GM21576 (cell line): ENCODE measurements around the gene SHISA7.

ENCODE experiments used
- ATAC-seq: cut with Tn5 transposase; IDR thresholded peaks from one replicate; pipeline ENCODE4 v1.9.1; 2021; ENCODE audit warnings: mild to moderate bottlenecking, moderate library complexity; ENCODE audit not compliant: unreplicated experiment

SHISA7 gene

DNA sequence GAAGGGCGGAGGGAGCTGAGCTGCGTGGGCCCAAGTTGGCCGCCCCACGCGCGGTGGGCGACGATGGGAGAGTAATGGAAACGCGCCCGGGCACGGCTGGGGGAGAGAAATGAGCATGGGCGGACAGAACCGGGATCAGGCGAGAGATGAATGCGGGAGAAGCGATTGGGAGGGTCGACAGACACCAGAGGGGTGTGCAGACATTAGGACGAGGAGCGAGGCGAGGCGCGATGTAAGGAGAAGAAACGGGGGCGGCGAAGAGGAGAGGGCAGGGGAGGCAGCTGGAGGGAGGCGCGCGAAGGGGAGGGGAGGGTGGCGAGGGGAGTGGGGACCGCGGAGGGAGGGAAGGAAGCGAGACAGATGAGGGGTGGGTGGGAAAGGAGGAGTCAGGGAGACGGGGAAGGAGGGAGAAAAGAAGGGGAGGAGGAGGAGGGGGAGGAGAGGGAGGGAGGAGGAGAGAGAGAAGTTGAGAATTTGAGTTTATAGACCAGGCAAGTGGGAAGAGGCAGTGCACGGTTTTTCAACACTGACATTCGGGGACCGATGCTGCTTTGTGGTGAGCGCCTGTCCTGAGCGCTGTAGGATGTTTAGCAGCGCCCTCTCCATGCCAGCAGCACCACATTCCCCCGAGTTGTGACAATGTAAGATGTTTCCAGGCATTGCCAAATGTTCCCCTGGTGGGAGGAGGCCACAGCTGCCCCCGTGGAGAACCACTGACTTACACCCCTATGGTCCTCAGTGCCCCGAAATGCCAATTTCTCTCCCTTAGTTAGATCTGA, at the start of gene SHISA7:
Gene SHISA7 (minus strand): TSS at position 256 of the 779 bp plus-strand sequence. CDS start 437 bp downstream, outside the sequence.
- ATAC-seq, result no peak

DNA sequence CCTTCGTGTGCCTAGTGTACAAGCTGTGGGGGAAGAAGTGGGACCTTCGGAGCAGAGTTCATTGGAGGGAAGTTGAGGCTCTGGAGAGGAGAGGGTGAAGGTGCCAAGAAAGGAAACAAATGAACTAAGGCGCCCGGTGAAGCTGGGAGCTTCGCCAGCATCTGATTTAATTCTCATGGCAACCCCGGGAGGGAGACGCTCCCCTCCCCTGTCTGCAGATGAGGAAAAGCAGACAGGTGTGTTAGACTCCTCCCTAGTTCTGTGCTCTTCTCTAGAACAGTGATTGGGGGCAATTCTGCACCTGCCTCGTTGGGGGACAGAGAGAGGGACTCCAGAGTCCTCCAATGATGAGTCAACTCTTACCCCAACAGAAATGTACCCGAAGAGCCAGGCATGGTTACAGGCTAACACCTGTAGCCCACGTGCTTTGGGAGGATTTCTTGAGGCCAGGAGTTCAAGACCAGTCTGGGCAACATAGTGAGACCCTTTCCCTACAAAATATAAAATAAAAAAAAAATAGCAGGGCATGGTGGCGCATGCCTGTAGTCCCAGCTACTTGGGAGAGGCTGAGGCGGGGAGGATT, 49.4 kb upstream of the SHISA7 start:
- ATAC-seq, result no peak

DNA sequence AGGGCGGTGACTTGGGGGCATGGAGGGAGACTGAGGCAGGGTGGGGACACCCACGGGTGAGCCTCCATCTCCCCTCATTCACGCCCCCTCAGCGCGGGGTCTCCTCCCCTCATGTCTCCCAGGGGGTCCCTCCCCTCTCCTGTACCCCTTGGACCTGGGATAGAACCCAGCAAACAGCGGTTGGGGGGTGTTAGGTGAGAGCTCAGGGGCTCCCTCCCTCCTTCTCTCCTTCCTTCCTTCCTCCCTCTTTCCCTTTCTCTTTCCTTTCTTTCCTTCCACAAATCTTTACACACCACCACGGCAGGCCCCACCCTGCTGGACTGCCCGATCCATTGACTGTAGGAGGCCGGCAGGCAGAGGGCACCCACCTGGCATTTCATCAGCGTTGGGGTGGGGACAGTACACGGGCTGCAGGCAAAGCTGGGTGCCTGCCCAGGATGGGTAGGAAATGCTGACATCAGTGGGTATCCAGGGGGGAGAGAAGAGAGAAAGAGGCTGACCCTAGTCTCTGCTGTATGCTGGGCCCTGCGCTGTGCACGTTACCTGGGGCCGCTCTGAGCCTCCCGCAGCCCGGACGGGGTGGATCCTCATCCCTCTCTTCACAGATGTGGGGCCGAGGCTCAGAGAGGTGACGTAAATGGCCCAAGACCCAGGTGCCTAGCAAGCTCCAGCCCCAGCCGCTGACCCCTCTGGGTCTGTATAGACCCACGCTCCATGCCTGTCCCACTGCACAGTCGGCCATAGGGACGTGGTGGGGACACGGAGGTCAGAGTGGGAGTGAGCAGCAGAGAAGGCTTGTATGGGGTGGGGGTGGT, 48.7 kb upstream of the SHISA7 start:
- no peak for ATAC-seq

DNA sequence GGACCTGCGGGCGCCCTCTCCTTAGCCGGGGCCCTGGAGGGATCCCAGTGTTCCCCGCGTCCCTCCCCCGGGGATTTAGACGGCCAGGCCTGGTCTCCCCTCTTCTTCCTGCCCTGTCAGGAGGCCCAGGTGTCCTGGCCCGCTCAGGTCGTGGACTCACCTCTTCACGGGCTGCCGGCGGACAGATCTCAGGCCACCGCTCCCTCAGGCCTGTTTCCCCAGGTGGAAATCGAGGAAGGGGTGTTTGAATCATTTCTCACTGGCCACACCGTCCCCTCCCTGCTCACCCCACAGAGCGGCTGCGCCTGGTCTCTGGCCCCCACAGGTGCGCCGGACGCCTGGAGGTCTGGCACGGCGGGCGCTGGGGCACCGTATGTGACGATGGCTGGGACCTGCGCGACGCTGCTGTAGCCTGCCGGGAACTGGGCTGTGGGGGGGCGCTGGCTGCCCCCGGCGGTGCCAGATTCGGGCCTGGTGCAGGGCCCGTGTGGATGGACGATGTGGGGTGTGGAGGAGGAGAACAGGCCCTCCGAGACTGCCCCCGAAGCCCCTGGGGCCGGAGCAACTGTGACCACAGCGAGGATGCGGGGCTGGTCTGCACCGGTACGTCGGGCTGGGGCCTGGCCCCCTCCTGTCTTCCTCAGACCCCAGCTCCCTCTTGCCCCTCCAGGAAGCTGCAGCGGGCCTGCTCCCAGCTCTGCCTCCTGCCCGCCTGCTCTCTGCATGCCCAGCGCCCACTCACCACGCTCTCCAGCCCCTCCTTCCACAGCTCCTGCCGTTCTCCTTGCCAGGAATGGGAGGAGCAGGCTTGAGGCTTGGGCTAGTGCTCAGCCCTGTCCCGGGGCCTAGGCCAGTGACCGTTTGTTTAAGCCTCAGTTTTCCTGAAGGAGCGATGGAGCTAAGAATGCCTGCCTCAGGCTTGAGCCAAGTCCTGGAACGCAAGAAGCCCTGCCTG, 47.7 kb upstream of the SHISA7 start:
- no peak for ATAC-seq

DNA sequence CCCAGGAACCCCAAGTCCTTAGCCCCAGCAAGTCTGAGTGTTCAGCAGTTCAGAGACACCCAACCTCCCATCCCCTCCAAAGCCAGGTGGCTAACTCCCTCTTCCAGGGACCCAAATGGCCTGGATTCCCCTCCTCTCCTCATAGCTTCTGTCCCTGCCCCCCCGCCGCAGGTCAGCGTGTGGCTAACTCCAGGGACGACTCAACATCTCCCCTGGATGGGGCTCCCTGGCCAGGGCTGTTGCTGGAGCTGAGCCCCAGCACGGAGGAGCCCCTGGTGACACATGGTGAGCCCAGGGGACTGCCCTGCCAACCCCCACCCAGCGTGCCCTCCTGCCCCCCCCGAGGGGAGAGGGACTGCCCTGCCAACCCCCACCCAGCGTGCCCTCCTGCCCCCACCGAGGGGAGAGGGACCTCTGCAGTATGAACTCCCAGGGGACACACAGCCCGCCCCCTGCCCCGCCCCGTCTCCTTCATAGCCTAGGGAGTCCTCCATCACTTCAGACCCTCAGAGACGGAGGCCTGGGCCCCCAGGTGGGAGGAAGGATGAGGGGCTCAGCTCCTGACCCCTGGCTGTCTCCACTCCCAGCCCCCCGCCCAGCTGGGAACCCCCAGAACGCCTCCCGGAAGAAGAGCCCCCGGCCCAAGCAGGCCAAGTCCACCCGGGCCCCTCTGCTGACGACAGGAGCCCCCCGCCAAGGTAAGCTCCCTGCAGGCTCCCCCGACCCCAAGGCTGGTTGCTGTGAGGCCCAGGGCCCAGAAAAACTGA, 46.8 kb upstream of the SHISA7 start:
- no peak for ATAC-seq

DNA sequence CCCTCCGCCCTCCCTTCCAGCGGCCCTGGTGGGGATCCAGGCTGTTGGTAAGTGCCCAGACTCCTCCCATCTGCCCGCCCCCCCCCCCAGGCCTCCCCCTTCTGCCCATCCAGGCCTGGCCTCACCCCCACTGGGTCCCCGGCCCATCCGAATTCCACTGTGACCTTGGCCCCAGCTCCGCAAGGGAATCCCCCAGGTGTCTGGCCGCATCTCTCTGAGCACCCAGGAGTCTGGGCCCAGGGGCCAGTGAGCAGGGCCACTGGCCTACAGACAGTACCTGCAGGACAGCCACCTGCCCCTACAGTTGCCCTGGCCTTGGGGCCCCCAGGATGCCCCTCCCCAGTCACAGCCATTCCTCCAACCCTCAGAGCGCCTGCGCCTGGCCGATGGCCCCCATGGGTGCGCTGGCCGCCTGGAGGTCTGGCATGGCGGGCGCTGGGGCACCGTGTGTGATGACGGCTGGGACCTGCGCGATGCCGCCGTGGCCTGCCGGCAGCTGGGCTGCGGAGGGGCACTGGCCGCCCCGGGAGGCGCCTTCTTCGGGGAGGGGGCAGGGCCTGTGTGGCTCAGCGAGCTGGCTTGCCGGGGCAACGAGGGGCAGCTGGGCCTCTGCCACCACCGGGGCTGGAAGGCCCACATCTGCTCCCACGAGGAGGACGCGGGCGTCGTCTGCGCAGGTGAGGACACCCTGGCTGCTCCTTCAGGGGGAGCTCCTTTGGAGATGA, 46.0 kb upstream of the SHISA7 start:
- no peak for ATAC-seq

DNA sequence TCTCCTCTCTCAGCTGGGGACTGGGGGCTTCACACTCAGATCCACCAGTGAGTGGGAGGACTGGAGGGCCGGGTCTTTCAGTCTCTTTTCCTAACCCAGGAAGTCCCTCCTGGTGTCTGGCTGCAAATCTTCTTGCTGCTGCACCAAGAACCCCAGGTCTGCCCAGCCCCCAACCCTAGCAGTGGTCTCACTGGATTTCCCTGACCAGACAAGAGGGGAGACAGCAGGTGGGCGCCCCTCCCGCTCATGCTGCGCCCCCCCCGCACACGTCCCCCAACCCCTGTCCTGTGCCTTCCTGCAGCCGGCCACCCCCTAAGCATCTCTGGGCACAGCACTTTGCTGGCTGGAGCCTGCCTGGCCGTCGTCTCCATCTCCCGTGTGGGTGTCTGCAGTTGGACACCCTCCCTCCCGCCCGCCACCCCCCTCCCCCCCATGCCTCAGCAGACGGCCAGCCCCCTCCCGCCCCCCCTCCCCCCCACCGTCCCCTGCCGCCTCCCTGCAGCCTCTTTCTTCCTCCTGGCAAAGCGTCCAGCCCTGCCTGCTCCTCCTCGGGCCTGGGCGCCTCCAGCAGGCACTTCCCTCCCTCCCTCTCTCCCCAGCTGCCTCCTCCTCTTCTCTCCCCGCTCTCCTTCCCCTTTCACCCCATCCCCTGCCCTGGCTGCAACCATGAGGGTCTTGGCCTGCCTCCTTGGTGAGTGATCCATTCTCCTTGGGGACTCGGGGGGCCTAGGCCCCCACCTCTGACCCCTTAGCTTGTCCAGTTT, 45.0 kb upstream of the SHISA7 start, which contains the start of gene SSC5D:
Gene SSC5D (plus strand): TSS at position 513 of the 764 bp plus-strand sequence. CDS start 154 bp downstream, at position 667.
- ATAC-seq, result no peak

DNA sequence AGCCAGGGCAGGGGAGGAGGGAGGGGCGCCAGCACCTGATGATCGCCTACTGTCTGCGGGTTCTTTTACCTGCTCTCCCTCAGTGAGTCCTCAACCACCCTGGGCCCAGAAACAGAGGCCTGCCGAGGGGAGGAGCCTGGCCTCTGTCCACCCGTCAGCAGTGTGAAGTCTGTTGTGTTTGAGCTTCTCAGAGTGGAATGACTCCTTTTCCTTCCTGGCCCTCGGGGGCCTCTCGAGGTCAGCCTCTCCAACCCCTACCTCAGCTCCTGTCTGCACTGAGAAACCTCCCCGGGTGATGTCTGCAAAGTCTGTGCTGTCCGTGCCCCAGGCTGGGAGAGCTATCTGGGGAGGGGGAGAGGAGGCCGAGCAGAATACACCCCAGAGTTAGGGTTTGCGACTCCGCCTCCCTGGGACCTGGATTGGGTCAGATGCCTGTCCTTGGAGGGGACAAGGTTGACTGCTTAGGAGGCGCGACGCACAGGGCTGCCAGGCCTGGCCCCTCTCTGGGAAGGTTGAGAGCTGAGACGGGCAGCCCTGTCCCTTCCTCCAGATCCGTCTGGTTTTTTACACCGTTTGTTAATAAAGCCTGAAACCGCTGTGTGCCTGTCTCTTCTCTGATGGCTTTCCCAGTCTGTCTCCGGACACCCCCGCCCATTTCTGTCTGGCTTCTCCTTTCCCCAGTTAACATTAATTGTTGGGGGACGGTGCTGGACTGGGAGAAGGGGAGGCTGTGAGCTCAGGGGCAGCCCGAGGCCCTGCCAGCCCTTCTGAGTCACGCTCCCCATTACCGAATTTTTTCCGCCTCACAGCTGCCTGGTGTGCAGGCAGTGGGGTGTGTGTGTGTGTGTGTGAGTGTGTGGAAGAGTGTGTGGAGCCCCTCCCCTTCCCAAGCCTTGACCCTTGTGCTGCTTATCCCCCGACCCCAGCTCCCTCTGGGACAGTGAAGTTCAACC, 44.1 kb upstream of the SHISA7 start:
- no peak for ATAC-seq

DNA sequence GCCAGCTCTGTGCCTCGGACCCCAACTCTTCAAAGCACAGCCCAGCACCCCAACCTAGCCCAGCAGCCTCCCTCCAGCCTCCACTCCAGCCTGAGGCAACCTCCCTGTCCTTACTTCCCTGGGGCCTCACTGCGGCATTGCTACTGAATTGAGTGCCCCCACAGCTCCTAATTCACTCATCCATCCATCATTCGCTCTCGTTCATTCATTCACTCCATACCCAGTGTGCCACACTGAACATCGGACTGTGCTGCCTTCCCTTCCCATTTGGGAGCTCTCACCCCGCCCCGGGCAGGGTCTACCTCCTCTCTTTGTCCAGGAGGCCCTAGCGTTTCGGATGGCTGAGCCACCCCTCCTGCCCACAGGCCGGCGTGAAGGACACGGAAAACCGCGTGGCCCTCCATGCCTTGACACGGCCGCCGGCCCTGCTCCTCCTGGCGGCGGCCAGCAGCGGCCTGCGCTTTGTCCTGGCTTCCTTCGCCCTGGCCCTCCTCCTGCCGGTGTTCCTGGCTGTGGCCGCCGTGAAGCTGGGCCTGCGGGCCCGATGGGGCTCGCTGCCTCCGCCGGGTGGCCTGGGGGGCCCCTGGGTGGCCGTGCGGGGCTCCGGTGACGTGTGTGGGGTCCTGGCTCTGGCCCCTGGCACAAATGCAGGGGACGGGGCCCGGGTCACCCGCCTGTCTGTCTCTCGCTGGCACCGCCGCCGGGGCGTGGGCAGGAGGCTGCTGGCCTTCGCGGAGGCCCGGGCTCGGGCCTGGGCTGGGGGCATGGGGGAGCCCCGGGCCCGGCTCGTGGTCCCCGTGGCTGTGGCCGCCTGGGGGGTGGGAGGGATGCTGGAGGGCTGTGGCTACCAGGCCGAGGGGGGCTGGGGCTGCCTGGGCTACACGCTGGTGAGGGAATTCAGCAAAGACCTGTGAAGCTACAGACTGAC, 43.2 kb upstream of the SHISA7 start:
- no peak for ATAC-seq

DNA sequence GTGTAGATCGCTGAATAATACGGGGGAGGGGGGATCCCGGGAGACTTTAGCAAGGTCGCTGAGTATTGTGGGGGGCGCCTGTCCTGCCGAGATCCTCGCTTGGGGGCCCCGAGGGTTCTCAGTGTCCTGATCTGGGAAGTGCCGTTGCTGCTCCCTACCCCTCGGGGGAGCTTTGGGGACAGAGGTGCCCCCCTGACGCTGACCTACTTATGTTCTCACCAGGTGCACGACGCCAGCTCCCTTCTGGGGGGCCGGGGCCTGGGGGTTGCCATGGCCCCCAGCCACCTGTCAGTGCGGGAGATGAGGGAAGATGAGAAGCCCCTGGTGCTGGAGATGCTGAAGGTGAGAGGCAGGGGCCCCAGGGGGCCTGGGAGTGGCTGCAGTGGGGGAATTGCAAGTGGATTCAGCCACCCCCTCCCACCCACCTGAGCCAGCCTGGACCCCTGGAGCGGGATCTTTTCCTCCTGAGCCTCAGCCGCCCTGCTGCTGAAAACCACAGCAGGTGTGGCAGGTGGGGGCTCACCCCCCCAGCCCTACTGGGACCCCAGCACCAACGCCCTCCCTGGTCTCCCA, 42.4 kb upstream of the SHISA7 start:
- no peak for ATAC-seq

DNA sequence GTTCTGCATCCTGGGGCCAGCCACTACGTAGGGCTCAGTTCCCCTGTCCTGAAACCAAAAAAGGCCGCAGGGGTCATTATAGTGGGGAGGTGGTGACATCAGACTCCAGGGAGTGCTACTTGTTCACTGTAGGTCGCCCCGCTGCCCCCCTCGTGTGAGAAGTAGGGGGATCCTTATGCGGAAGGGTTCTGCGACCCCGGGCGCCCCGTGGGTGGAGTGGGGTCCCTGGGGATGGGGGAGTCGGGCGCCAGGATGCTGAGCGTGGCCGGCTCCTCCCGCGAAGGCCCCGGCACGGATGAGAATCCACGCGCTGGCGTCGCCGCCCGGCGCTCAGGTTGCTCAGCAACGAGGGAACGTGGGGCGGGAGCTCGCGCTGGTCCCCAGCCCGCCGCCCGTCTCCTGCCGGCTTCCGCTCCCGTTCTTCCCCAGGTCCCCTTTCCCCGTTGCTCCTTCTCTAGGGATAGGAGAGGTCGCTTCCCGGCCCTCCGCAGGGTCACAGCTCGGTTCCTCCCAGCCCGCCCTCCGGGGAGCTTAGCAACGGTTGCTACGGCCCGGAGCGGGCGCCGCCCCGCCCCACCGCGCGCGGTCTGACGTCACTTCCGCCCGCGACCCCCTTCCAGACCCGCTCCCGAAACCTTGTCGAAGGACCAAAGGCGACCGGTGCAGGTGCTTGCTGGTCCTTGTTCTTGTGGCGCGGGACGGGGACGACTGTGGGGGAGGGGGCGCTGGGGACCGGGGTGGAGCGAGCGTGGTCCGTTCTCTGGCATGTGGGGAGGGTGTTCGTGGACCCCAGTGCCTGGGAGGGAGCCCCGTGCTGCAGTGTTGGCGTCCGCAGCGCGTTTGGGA, 41.7 kb upstream of the SHISA7 start, which contains the start of gene NAT14:
Gene NAT14 (plus strand): TSS at position 596 of the 846 bp plus-strand sequence. CDS start 521 bp downstream, outside the sequence.
- ATAC-seq, result no peak

DNA sequence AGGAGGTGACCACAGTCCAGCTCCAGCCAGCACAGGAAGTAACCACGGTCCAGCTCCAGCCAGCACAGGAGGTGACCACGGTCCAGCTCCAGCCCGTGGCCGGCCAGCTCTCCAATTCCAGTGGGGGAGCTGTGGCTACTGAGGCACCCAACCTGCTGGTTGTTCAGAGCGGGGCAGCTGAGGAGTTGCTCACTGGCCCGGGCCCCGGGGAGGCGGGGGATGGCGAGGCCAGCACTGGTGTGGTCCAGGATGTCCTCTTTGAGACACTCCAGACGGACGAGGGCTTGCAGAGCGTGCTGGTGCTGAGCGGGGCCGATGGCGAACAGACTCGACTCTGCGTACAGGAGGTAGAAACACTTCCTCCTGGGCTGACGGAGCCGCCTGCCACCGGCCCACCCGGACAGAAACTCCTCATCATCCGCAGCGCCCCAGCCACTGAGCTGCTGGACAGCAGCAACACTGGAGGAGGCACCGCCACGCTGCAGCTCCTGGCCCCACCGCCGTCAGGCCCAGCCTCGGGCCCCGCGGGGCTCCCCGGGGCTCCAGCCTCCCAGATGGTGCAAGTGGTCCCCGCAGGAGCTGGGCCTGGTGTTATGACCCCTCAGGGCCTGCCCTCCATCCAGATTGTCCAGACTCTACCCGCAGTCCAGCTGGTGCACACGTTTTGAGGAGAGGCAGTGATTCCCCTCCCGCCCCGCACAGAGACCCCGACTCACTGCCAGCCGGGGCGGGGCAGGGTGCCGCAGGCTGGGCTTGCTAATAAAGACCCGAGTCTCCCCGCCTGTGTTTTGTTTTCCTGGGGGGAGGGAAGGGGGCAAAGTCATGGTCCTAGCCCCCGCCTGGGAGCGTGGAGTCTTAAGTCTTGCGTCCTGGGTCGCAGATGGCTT, 40.8 kb upstream of the SHISA7 start:
- ATAC-seq, result no peak

DNA sequence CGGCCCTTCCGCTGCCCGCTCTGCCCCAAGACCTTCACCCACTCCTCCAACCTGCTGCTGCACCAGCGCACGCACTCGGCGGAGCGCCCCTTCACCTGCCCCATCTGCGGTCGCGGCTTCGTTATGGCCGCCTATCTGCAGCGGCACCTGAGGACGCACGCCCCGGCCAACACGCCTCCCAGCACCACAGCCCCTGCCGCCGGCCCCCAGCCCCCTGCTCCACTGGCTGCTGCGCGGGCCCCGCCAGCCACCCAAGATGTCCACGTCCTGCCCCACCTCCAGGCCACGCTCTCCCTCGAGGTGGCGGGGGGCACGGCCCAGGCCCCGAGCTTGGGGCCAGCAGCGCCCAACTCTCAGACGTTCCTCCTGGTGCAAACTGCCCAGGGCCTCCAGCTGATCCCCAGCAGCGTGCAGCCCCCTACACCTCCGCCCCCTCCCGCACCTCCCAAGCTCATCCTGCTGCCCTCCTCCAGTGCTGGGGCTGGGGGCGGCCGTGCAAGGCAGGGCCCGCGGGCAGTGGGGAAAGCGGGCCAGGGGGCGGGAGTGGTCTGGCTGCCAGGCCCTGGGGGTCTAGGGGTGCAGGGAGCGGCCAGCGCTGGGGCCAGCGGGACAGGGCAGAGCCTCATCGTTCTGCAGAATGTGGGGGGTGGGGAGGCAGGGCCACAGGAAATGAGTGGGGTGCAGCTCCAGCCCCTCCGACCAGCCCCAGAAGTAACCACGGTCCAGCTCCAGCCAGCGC, 40.0 kb upstream of the SHISA7 start:
- no peak for ATAC-seq
